HepG2 (cell line): ENCODE measurements around the gene IQGAP3. TPM values are rescaled to one million over a fixed set of nuclear protein-coding genes. Genes with fewer than 3 reads are reported as not detected.

ENCODE experiments used
- ATAC-seq: fragments of 200-7000 bp; cut with Tn5 transposase; 3 replicates; pipeline ENCODE4 v1.9.1; 2020; ENCODE audit warnings: mild to moderate bottlenecking, moderate library complexity
- BruUV-seq: library from RNA; stranded (reverse); fragments of 400-500 nt; replicated peaks from 2 replicates; lab custom pipeline; 2021; lab: Mats Ljungman, UMichigan
- CTCF ChIA-PET: fragments of 300-600 bp; formaldehyde crosslinking; extraction: SDS; loops from one replicate; lab custom pipeline; 2021; ENCODE audit warnings: low total read pairs, inconsistent platforms, low intra/inter-chr PET ratio; lab: Yijun Ruan, JAX
- POLR2A ChIA-PET: fragments of 350-600 bp; sonication (Branson Sonifier 250); formaldehyde crosslinking; loops from one replicate; lab custom pipeline; 2020; ENCODE audit warnings: antibody characterized with exemption, inconsistent platforms; lab: Yijun Ruan, JAX
- DNase-seq: peaks from one replicate; pipeline ENCODE4 v3.0.0-alpha.2; 2015; ENCODE audit warnings: low spot score
- FAIRE-seq: peaks from 3 replicates; lab custom pipeline; 2011; peaks lifted over from hg19 to GRCh38; lab: Jason Lieb, UNC
- H2AFZ ChIP-seq: one replicate; pipeline ENCODE4 v1.6.1; 2011; ENCODE audit warnings: low read length, inconsistent platforms
- H3K27ac ChIP-seq: fragments of 300-600 bp; 3 replicates; pipeline ENCODE4 v1.8.0; 2011; ENCODE audit warnings: mixed run types, mild to moderate bottlenecking, mixed read lengths, low read length, inconsistent platforms; ENCODE audit not compliant: insufficient read depth; ENCODE audit errors: extremely low read length
- H3K27me3 ChIP-seq, 2 experiments: fragments of 200-600 bp in 1 of 2; 2 replicates in 1 of 2; 3 replicates in 1 of 2; pipeline versions ENCODE4 v1.6.0 to v1.8.0; 2011; ENCODE audit warnings: low read length in 2 of 2, mild to moderate bottlenecking in 2 of 2, moderate library complexity in 2 of 2, inconsistent platforms in 1 of 2; ENCODE audit not compliant: insufficient read depth in 2 of 2, control insufficient read depth in 1 of 2
- H3K36me3 ChIP-seq, 2 experiments: fragments of 200-600 bp in 1 of 2; replicated peaks in 1 of 2; 2 replicates in 1 of 2; 3 replicates in 1 of 2; pipeline versions ENCODE4 v1.5.1 to v1.8.0; 2011; ENCODE audit warnings: low read length in 2 of 2, inconsistent platforms in 1 of 2; ENCODE audit not compliant: insufficient read depth in 2 of 2, control insufficient read depth in 1 of 2
- H3K4me1 ChIP-seq: 2 replicates; pipeline ENCODE4 v1.5.1; 2012; ENCODE audit warnings: low read length, inconsistent platforms; ENCODE audit not compliant: insufficient read depth
- H3K4me2 ChIP-seq: 2 replicates; pipeline ENCODE4 v1.6.0; 2011; ENCODE audit warnings: low read depth, low read length, inconsistent platforms
- H3K4me3 ChIP-seq, 3 experiments: fragments of 200-600 bp in 1 of 3; sonication (generic), shearing (Covaris generic) in 1 of 3; replicated peaks in 1 of 3; 2 replicates each; pipeline ENCODE4 v1.5.1; 2011 to 2016; ENCODE audit warnings: low read length in 3 of 3, inconsistent platforms in 2 of 3, low read depth in 2 of 3, mild to moderate bottlenecking in 2 of 3, control low read depth in 1 of 3, mixed read lengths in 1 of 3; ENCODE audit not compliant: insufficient read depth in 1 of 3
- H3K79me2 ChIP-seq: one replicate; pipeline ENCODE4 v1.6.1; 2011; ENCODE audit warnings: low read length, inconsistent platforms; ENCODE audit not compliant: insufficient read depth
- H3K9ac ChIP-seq: 2 replicates; pipeline ENCODE4 v1.6.0; 2011; ENCODE audit warnings: mild to moderate bottlenecking, low read depth, low read length, inconsistent platforms; ENCODE audit not compliant: insufficient read depth
- H3K9me3 ChIP-seq: 2 replicates; pipeline ENCODE4 v1.5.1; 2012; ENCODE audit warnings: mild to moderate bottlenecking, low read length
- H4K20me1 ChIP-seq: 2 replicates; pipeline ENCODE4 v1.6.0; 2011; ENCODE audit warnings: inconsistent platforms, mild to moderate bottlenecking, low read length, moderate library complexity; ENCODE audit not compliant: insufficient read depth
- AGO2 ChIP-seq: fragments of 200-400 bp; formaldehyde crosslinking; optimal IDR thresholded peaks from 2 replicates; pipeline ENCODE3; 2017; ENCODE audit warnings: mild to moderate bottlenecking, low read depth, low read length, moderate library complexity
- DMAP1 ChIP-seq: IDR thresholded peaks from 2 replicates; pipeline ENCODE4 v1.6.1; 2016
- GRHL1 ChIP-seq: sonication (generic); formaldehyde crosslinking; conservative IDR thresholded peaks from 2 replicates; pipeline ENCODE4 v1.8.0; 2022; ENCODE audit warnings: missing genetic modification reagents
- HCFC1 ChIP-seq: fragments of 150-350 bp; IDR thresholded peaks from 2 replicates; pipeline ENCODE4 v1.6.1; 2014; ENCODE audit warnings: low read depth, low read length
- HOMEZ ChIP-seq: IDR thresholded peaks from 2 replicates; pipeline ENCODE4 v1.6.1; 2016; ENCODE audit warnings: low read depth
- HOXA9 ChIP-seq: sonication (generic); formaldehyde crosslinking; IDR thresholded peaks from 2 replicates; pipeline ENCODE4 v1.8.1; 2022; ENCODE audit warnings: missing genetic modification reagents, mild to moderate bottlenecking, moderate library complexity, borderline replicate concordance
- SAFB2 ChIP-seq: sonication (generic); formaldehyde crosslinking; IDR thresholded peaks from 2 replicates; pipeline ENCODE4 v1.5.1; 2020; ENCODE audit warnings: missing genetic modification reagents, low read depth, mild to moderate bottlenecking, borderline replicate concordance
- TAF15 ChIP-seq: fragments of 200-400 bp; formaldehyde crosslinking; IDR thresholded peaks from one replicate; pipeline ENCODE4 v1.6.1; 2018; ENCODE audit warnings: mild to moderate bottlenecking, low read depth, low read length; ENCODE audit not compliant: poor library complexity, severe bottlenecking
- TFDP2 ChIP-seq: sonication (generic); formaldehyde crosslinking; IDR thresholded peaks from 2 replicates; pipeline ENCODE4 v1.4.0; 2020; ENCODE audit warnings: missing genetic modification reagents
- U2AF1 ChIP-seq: fragments of 200-400 bp; formaldehyde crosslinking; optimal IDR thresholded peaks from 2 replicates; pipeline ENCODE3; 2017; ENCODE audit warnings: mild to moderate bottlenecking, low read depth, low read length
- XRCC5 ChIP-seq: fragments of 200-400 bp; formaldehyde crosslinking; optimal IDR thresholded peaks from 2 replicates; pipeline ENCODE3; 2017; ENCODE audit warnings: mild to moderate bottlenecking, low read length
- ZBTB14 ChIP-seq: sonication (generic); formaldehyde crosslinking; IDR thresholded peaks from 2 replicates; pipeline ENCODE4 v1.4.0; 2020; ENCODE audit warnings: missing genetic modification reagents
- ZFX ChIP-seq: sonication (generic); formaldehyde crosslinking; IDR thresholded peaks from 2 replicates; pipeline ENCODE4 v1.4.0; 2020; ENCODE audit warnings: mild to moderate bottlenecking, low read depth, missing genetic modification reagents, moderate library complexity
- ZNF280D ChIP-seq: sonication (generic); formaldehyde crosslinking; IDR thresholded peaks from 2 replicates; pipeline ENCODE4 v1.5.1; 2020; ENCODE audit warnings: mild to moderate bottlenecking, missing genetic modification reagents
- ZNF292 ChIP-seq: sonication (generic); formaldehyde crosslinking; IDR thresholded peaks from 2 replicates; pipeline ENCODE4 v1.8.1; 2022; ENCODE audit warnings: mild to moderate bottlenecking, low read depth, missing genetic modification reagents, borderline replicate concordance
- ZNF367 ChIP-seq: sonication (generic); formaldehyde crosslinking; IDR thresholded peaks from 2 replicates; pipeline ENCODE4 v1.4.0; 2020; ENCODE audit warnings: missing genetic modification reagents, borderline replicate concordance
- WGBS: methylation state at CpG from one replicate; pipeline ENCODE4 v1.1.6; 2017; ENCODE audit warnings: low lambda C conversion rate; 5-methylcytosine and 5-hydroxymethylcytosine counted together
- in situ Hi-C: cut with HindIII; loops from 2 replicates; pipeline ENCODE4 v1.10.0; 2017; ENCODE audit warnings: low pct_unique_long_range_greater_than_20kb; ENCODE audit not compliant: extremely low pct_ligation_motif_present
- intact Hi-C: fragments of 100-400 bp; cut with micrococcal nuclease; formaldehyde crosslinking; loops from one replicate; pipeline ENCODE4 v1.10.0; 2022; ENCODE audit not compliant: unreplicated experiment
- polyA plus RNA-seq, 8 experiments: library from polyadenylated mRNA; depleted of rRNA in 3 of 8; stranded (reverse) in 7 of 8; unstranded in 1 of 8; fragments of >200 nt; fragmentation: Illumina TruSeq in 4 of 8; extraction: Trizol in 4 of 8; gene quantifications; 2 replicates each; pipeline versions ENCODE4 v1.2.1 to v1.2.3, GENCODE V29; 2011 to 2016; ENCODE audit warnings: low read depth in 4 of 8, missing spikeins in 1 of 8, mixed read lengths in 1 of 8; ENCODE audit not compliant: insufficient read depth in 1 of 8
- total RNA-seq, 5 experiments: library from RNA; depleted of rRNA; stranded (reverse); fragments of >200 nt; fragmentation: Illumina TruSeq; extraction: Trizol; gene quantifications; 2 replicates each; pipeline ENCODE4 v1.2.3, GENCODE V29; 2016; ENCODE audit warnings: low read depth in 1 of 5

Gene IQGAP3
- total and polyA plus RNA-seq, 2 of the 13 experiments (the other 11 are each of a cell fraction or from before 2014, with no cell fraction given) = 13.5 to 14.1 TPM

GRCh38 chr1:156513185-156513584, 59.2 kb downstream of the IQGAP3 start (continued):
- TF ChIP-seq TFDP2 (CRISPR knock-in tag) = no peak
- no peak for TF ChIP-seq HCFC1
- no peak for TF ChIP-seq AGO2
- TF ChIP-seq U2AF1 = no peak
- no peak for TF ChIP-seq TAF15
- TF ChIP-seq ZNF367 = no peak
- no peak for TF ChIP-seq GRHL1
- TF ChIP-seq XRCC5 = no peak

GRCh38 chr1:156511644-156512043, 60.7 kb downstream of the IQGAP3 start:
- H3K79me2 ChIP-seq = no peaks in the 10 kb centered on the region
- H4K20me1 ChIP-seq = no peaks in the 10 kb centered on the region
- FAIRE-seq (no peak), DNase-seq (no peak), ATAC-seq (no peak)
- H2AFZ ChIP-seq = no peak overlapping the region
- H3K9me3 ChIP-seq = no peaks in the 10 kb centered on the region
- no TSS peak for BruUV-seq
- peaks cover 4 to 53% of the 10 kb centered on the region in 2 experiments; a peak in 4 of 5 replicates for H3K27me3 ChIP-seq
- in situ Hi-C loops (no loop called here), intact Hi-C loops (no loop called here)
- POLR2A ChIA-PET = no interaction called here
- no peak overlapping the region for H3K9ac ChIP-seq
- H3K27ac ChIP-seq = no peak overlapping the region
- no peaks in the 10 kb centered on the region for H3K36me3 ChIP-seq
- H3K4me3 ChIP-seq = no peak overlapping the region
- WGBS = 41% methylated on average over 7 of the region's 7 CpGs
- no peak overlapping the region for H3K4me2 ChIP-seq
- CTCF ChIA-PET = no interaction called here
- no peaks in the 10 kb centered on the region for H3K4me1 ChIP-seq
- no peak for TF ChIP-seq SAFB2 (CRISPR knock-in tag)
- TF ChIP-seq HOMEZ = no peak
- TF ChIP-seq ZNF280D (CRISPR knock-in tag) = no peak
- TF ChIP-seq DMAP1 (CRISPR knock-in tag) = no peak
- TF ChIP-seq ZBTB14 (CRISPR knock-in tag) = no peak
- TF ChIP-seq ZFX (CRISPR knock-in tag) = no peak
- TF ChIP-seq ZNF292 (CRISPR knock-in tag) = no peak
- TF ChIP-seq HOXA9 = no peak
